GM19463 (cell line): ENCODE data around the gene FPGT.
"Not testable (repeated sequence)": the region's sequence is repeated elsewhere in the genome, so short reads cannot be mapped to it uniquely, and the experiment has no call there.

Experiments
- ATAC-seq: cut with Tn5 transposase; IDR thresholded peaks from one replicate; pipeline ENCODE4 v1.9.1; 2021; ENCODE audit warnings: mild to moderate bottlenecking, moderate library complexity; ENCODE audit not compliant: unreplicated experiment

The FPGT gene

GRCh38 chr1:74197657-74198552 is at the start of gene FPGT, which contains the start of gene LRRIQ3:
TSS of gene FPGT (plus strand) at chr1:74198242. CDS start at chr1:74198279, 37 bp downstream.
TSS of gene LRRIQ3 (minus strand) at chr1:74198176. CDS start at chr1:74183684, 14,492 bp downstream.
- ATAC-seq, result peak; percentile 91

- ATAC-seq, result no peak
Measured at GRCh38 chr1:74160046-74160445, 38.0 kb upstream of the FPGT start.

GRCh38 chr1:74161497-74161896 is 36.5 kb upstream of the FPGT start:
- no peak for ATAC-seq

- ATAC-seq, result no peak
Measured at GRCh38 chr1:74162333-74162732, 35.7 kb upstream of the FPGT start.

GRCh38 chr1:74174423-74174822 is 23.6 kb upstream of the FPGT start:
- ATAC-seq, result not testable (repeated sequence)

GRCh38 chr1:74180490-74180889 is 17.6 kb upstream of the FPGT start:
- no peak for ATAC-seq

- no peak for ATAC-seq
Measured at GRCh38 chr1:74193908-74194307, 4.1 kb upstream of the FPGT start.

GRCh38 chr1:74195339-74195738 is 2.7 kb upstream of the FPGT start:
- no peak for ATAC-seq

- no peak for ATAC-seq
Measured at GRCh38 chr1:74197255-74197654, 787 bp upstream of the FPGT start.

- no peak for ATAC-seq
Measured at GRCh38 chr1:74199504-74199903, 1.5 kb downstream of the FPGT start.

- no peak for ATAC-seq
Measured at GRCh38 chr1:74205266-74205665, 7.2 kb downstream of the FPGT start.

GRCh38 chr1:74215229-74215628 is 17.2 kb downstream of the FPGT start:
- no peak for ATAC-seq

GRCh38 chr1:74222701-74223100 is 24.7 kb downstream of the FPGT start:
- ATAC-seq, result no peak

- no peak for ATAC-seq
Measured at GRCh38 chr1:74223453-74223852, 25.4 kb downstream of the FPGT start.

GRCh38 chr1:74235153-74235552 is 37.1 kb downstream of the FPGT start, which contains the start of gene TNNI3K:
TSS of gene TNNI3K (plus strand) at chr1:74235387. CDS start at chr1:74235452, 65 bp downstream.
- no peak for ATAC-seq

GRCh38 chr1:74236440-74236839 is 38.4 kb downstream of the FPGT start:
- ATAC-seq, result no peak

- no peak for ATAC-seq
Measured at GRCh38 chr1:74237035-74237434, 39.0 kb downstream of the FPGT start.

- no peak for ATAC-seq
Measured at GRCh38 chr1:74237787-74238186, 39.7 kb downstream of the FPGT start.

- no peak for ATAC-seq
Measured at GRCh38 chr1:74245168-74245772, 47.2 kb downstream of the FPGT start.

GRCh38 chr1:74246315-74246714 is 48.3 kb downstream of the FPGT start:
- no peak for ATAC-seq

GRCh38 chr1:74247881-74248528 is 50.0 kb downstream of the FPGT start:
- ATAC-seq, result no peak
